GM23338 (cell line): Measurements from ENCODE around the gene REEP5. TPM values are rescaled to one million over a fixed set of nuclear protein-coding genes. Genes with fewer than 3 reads are reported as not detected.
A peak's percentile ranks its signal among the peaks of the same experiment; 100 is the strongest.

Source experiments
- ATAC-seq: fragments of 200-7000 bp; cut with Tn5 transposase; 3 replicates; pipeline ENCODE4 v1.9.1; 2020
- DNase-seq: peaks from one replicate; pipeline ENCODE4 v3.0.0-alpha.2; 2015; ENCODE audit warnings: low spot score
- H2AFZ ChIP-seq: fragments of 200-600 bp; sonication (generic); 2 replicates; pipeline ENCODE4 v1.8.0; 2016; ENCODE audit warnings: antibody characterized with exemption, mild to moderate bottlenecking, moderate library complexity
- H3F3A ChIP-seq: fragments of 200-600 bp; sonication (generic); replicated peaks from 2 replicates; pipeline ENCODE4 v1.8.0; 2017; ENCODE audit warnings: antibody characterized with exemption, mixed run types, low read depth
- H3K27ac ChIP-seq: fragments of 200-600 bp; sonication (generic); 2 replicates; pipeline ENCODE4 v1.6.1; 2016; ENCODE audit warnings: low read depth
- H3K27me3 ChIP-seq: fragments of 200-600 bp; sonication (generic); 2 replicates; pipeline ENCODE4 v1.8.0; 2016; ENCODE audit warnings: mild to moderate bottlenecking, mixed run types, moderate library complexity; ENCODE audit not compliant: insufficient read depth
- H3K36me3 ChIP-seq: fragments of 200-600 bp; sonication (generic); 2 replicates; pipeline ENCODE4 v1.8.0; 2016; ENCODE audit warnings: mild to moderate bottlenecking; ENCODE audit not compliant: insufficient read depth
- H3K4me1 ChIP-seq: fragments of 200-600 bp; sonication (generic); 2 replicates; pipeline ENCODE4 v1.8.0; 2016; ENCODE audit warnings: mild to moderate bottlenecking, moderate library complexity; ENCODE audit not compliant: insufficient read depth
- H3K4me2 ChIP-seq: fragments of 200-600 bp; sonication (generic); 2 replicates; pipeline ENCODE4 v1.7.1; 2017; ENCODE audit warnings: mixed run types
- H3K4me3 ChIP-seq: fragments of 200-600 bp; sonication (generic); 2 replicates; pipeline ENCODE4 v1.6.1; 2016; ENCODE audit warnings: mixed run types
- H3K79me2 ChIP-seq: fragments of 200-600 bp; sonication (generic); replicated peaks from 2 replicates; pipeline ENCODE4 v1.8.0; 2017; ENCODE audit warnings: mild to moderate bottlenecking; ENCODE audit not compliant: insufficient read depth
- H3K9me2 ChIP-seq: fragments of 200-600 bp; sonication (generic); 2 replicates; pipeline ENCODE4 v1.8.0; 2017; ENCODE audit not compliant: insufficient read depth
- H4K20me1 ChIP-seq: fragments of 200-600 bp; sonication (generic); replicated peaks from 2 replicates; pipeline ENCODE4 v1.8.0; 2017; ENCODE audit warnings: mild to moderate bottlenecking; ENCODE audit not compliant: insufficient read depth
- H3K27ac Mint-ChIP-seq: 2 replicates; pipeline ENCODE4 v1.8.0; 2020; ENCODE audit warnings: inconsistent platforms, mild to moderate bottlenecking, moderate library complexity, mixed read lengths
- H3K27me3 Mint-ChIP-seq: 3 replicates; pipeline ENCODE4 v1.8.0; 2022; ENCODE audit warnings: low read depth, mild to moderate bottlenecking, moderate library complexity, mixed read lengths, inconsistent platforms; ENCODE audit not compliant: insufficient read depth, poor library complexity
- H3K36me3 Mint-ChIP-seq: 3 replicates; pipeline ENCODE4 v1.8.0; 2021; ENCODE audit warnings: low read depth, mild to moderate bottlenecking, inconsistent platforms, moderate library complexity, mixed read lengths
- H3K4me1 Mint-ChIP-seq: 3 replicates; pipeline ENCODE4 v1.8.0; 2020; ENCODE audit warnings: mild to moderate bottlenecking, inconsistent platforms, mixed read lengths
- H3K4me3 Mint-ChIP-seq: 3 replicates; pipeline ENCODE4 v1.8.0; 2021; ENCODE audit warnings: moderate library complexity, mild to moderate bottlenecking, inconsistent platforms, mixed read lengths
- H3K9me3 Mint-ChIP-seq: 3 replicates; pipeline ENCODE4 v1.8.0; 2020; ENCODE audit warnings: moderate library complexity, mild to moderate bottlenecking, inconsistent platforms, mixed read lengths
- EZH2phosphoT487 ChIP-seq: fragments of 200-600 bp; sonication (generic); IDR thresholded peaks from one replicate; pipeline ENCODE4 v1.8.1; 2018; ENCODE audit warnings: antibody characterized with exemption; ENCODE audit not compliant: unreplicated experiment
- JUNB ChIP-seq: IDR thresholded peaks from one replicate; pipeline ENCODE4 v1.6.1; 2016; ENCODE audit warnings: antibody characterized with exemption; ENCODE audit not compliant: unreplicated experiment
- POLR2AphosphoS5 ChIP-seq: IDR thresholded peaks from 2 replicates; pipeline ENCODE4 v1.6.1; 2016; ENCODE audit warnings: antibody characterized with exemption, low read depth
- REST ChIP-seq: IDR thresholded peaks from one replicate; pipeline ENCODE4 v1.6.1; 2018; ENCODE audit warnings: antibody characterized with exemption; ENCODE audit not compliant: unreplicated experiment
- ZNF331 ChIP-seq: fragments of 250-450 bp; sonication (Bioruptor Pico); IDR thresholded peaks from 2 replicates; pipeline ENCODE4 v1.5.0; 2020; ENCODE audit warnings: low read depth, mild to moderate bottlenecking, moderate library complexity
- polyA plus RNA-seq: library from polyadenylated mRNA; unstranded; fragments of >200 nt; fragmentation: Nextera tagmentation; extraction: Ambion mirVana; gene quantifications from 2 replicates; pipeline ENCODE4 v1.2.1, GENCODE V29; 2016
- total RNA-seq: library from RNA; depleted of rRNA; stranded (reverse); fragments of >200 nt; shearing (Covaris generic); gene quantifications from 2 replicates; pipeline ENCODE4 v1.2.3, GENCODE V29; 2014
- TF ChIP-seq, protein P1 (sequence below): IDR thresholded peaks from 2 replicates; pipeline ENCODE4 v1.6.1; 2016; ENCODE audit warnings: antibody characterized with exemption
- TF ChIP-seq, protein P2 (sequence below): fragments of 250-450 bp; sonication (Bioruptor Pico); IDR thresholded peaks from 2 replicates; pipeline ENCODE4 v1.5.0; 2020; ENCODE audit warnings: mild to moderate bottlenecking, moderate library complexity

REEP5 gene
- total and polyA plus RNA-seq, 2 experiments from 2014 or later: 32.5 to 111 TPM

DNA sequence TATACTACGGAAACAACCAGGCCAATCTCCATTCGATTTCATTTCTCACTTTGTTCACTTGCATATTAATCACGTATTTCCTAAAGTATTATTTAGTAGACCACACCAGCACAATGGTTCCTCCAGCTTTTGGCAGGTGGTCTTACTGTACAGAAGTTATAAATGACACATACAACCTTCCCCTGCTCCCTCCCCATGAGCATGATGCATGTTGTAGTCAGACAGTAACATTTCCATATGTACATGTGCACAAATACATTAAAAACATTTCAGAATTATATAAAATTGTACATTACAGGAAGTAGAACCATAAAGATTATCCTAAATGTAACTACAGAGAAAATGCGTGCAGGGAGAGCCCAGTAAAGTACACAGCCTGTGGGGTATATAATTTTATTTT lies 43.9 kb downstream of the REEP5 start:
- no peak for ATAC-seq
- Mint-ChIP-seq H3K4me1 (peaks cover 27% of the 10 kb centered on the region; the same call in 2 of the 3 replicates), H3K27ac (no peak overlapping the region), H3K36me3 (peaks cover 45% of the 10 kb centered on the region; the same call in 2 of the 3 replicates), H3K9me3 (no peaks in the 10 kb centered on the region), H3K4me3 (no peak overlapping the region), H3K27me3 (peaks cover 7% of the 10 kb centered on the region)
- DNase-seq: no peak
- no peak overlapping the region for H3K4me2 ChIP-seq
- H4K20me1 ChIP-seq: 0 out of 2 replicates have a peak, but pooled peaks cover 2% of the 10 kb centered on the region
- H3K4me3 ChIP-seq: no peak overlapping the region
- H3K27me3 ChIP-seq: no peaks in the 10 kb centered on the region
- H3K79me2 ChIP-seq: no peaks in the 10 kb centered on the region; the same call in 1 of the 2 replicates
- H3K4me1 ChIP-seq: peaks cover 10% of the 10 kb centered on the region; the same call in 1 of the 2 replicates
- no peaks in the 10 kb centered on the region for H3F3A ChIP-seq
- no peaks in the 10 kb centered on the region; the same call in 1 of the 2 replicates for H3K36me3 ChIP-seq
- no peaks in the 10 kb centered on the region for H3K9me2 ChIP-seq
- TF ChIP-seq ZNF331 (CRISPR knock-in tag): no peak
- TF ChIP-seq, protein P1, sequence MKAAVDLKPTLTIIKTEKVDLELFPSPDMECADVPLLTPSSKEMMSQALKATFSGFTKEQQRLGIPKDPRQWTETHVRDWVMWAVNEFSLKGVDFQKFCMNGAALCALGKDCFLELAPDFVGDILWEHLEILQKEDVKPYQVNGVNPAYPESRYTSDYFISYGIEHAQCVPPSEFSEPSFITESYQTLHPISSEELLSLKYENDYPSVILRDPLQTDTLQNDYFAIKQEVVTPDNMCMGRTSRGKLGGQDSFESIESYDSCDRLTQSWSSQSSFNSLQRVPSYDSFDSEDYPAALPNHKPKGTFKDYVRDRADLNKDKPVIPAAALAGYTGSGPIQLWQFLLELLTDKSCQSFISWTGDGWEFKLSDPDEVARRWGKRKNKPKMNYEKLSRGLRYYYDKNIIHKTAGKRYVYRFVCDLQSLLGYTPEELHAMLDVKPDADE: no peak
- no peak for TF ChIP-seq POLR2AphosphoS5
- TF ChIP-seq, protein P2, sequence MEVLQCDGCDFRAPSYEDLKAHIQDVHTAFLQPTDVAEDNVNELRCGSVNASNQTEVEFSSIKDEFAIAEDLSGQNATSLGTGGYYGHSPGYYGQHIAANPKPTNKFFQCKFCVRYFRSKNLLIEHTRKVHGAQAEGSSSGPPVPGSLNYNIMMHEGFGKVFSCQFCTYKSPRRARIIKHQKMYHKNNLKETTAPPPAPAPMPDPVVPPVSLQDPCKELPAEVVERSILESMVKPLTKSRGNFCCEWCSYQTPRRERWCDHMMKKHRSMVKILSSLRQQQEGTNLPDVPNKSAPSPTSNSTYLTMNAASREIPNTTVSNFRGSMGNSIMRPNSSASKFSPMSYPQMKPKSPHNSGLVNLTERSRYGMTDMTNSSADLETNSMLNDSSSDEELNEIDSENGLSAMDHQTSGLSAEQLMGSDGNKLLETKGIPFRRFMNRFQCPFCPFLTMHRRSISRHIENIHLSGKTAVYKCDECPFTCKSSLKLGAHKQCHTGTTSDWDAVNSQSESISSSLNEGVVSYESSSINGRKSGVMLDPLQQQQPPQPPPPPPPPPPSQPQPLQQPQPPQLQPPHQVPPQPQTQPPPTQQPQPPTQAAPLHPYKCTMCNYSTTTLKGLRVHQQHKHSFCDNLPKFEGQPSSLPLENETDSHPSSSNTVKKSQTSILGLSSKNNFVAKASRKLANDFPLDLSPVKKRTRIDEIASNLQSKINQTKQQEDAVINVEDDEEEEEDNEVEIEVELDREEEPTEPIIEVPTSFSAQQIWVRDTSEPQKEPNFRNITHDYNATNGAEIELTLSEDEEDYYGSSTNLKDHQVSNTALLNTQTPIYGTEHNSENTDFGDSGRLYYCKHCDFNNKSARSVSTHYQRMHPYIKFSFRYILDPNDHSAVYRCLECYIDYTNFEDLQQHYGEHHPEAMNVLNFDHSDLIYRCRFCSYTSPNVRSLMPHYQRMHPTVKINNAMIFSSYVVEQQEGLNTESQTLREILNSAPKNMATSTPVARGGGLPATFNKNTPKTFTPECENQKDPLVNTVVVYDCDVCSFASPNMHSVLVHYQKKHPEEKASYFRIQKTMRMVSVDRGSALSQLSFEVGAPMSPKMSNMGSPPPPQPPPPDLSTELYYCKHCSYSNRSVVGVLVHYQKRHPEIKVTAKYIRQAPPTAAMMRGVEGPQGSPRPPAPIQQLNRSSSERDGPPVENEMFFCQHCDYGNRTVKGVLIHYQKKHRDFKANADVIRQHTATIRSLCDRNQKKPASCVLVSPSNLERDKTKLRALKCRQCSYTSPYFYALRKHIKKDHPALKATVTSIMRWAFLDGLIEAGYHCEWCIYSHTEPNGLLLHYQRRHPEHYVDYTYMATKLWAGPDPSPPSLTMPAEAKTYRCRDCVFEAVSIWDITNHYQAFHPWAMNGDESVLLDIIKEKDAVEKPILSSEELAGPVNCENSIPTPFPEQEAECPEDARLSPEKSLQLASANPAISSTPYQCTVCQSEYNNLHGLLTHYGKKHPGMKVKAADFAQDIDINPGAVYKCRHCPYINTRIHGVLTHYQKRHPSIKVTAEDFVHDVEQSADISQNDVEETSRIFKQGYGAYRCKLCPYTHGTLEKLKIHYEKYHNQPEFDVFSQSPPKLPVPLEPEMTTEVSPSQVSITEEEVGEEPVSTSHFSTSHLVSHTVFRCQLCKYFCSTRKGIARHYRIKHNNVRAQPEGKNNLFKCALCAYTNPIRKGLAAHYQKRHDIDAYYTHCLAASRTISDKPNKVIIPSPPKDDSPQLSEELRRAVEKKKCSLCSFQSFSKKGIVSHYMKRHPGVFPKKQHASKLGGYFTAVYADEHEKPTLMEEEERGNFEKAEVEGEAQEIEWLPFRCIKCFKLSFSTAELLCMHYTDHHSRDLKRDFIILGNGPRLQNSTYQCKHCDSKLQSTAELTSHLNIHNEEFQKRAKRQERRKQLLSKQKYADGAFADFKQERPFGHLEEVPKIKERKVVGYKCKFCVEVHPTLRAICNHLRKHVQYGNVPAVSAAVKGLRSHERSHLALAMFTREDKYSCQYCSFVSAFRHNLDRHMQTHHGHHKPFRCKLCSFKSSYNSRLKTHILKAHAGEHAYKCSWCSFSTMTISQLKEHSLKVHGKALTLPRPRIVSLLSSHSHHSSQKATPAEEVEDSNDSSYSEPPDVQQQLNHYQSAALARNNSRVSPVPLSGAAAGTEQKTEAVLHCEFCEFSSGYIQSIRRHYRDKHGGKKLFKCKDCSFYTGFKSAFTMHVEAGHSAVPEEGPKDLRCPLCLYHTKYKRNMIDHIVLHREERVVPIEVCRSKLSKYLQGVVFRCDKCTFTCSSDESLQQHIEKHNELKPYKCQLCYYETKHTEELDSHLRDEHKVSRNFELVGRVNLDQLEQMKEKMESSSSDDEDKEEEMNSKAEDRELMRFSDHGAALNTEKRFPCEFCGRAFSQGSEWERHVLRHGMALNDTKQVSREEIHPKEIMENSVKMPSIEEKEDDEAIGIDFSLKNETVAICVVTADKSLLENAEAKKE: no peak
- TF ChIP-seq EZH2phosphoT487: no peak
- TF ChIP-seq REST: no peak
- no peak for TF ChIP-seq JUNB
- no peak overlapping the region for H2AFZ ChIP-seq
- peak overlapping the region; percentile 84 for H3K27ac ChIP-seq
